GM18909 (cell line): ENCODE data around the gene MYO5C.

Experiments
- ATAC-seq: cut with Tn5 transposase; IDR thresholded peaks from one replicate; pipeline ENCODE4 v1.9.1; 2021; ENCODE audit warnings: mild to moderate bottlenecking; ENCODE audit not compliant: unreplicated experiment, poor library complexity

MYO5C gene

DNA sequence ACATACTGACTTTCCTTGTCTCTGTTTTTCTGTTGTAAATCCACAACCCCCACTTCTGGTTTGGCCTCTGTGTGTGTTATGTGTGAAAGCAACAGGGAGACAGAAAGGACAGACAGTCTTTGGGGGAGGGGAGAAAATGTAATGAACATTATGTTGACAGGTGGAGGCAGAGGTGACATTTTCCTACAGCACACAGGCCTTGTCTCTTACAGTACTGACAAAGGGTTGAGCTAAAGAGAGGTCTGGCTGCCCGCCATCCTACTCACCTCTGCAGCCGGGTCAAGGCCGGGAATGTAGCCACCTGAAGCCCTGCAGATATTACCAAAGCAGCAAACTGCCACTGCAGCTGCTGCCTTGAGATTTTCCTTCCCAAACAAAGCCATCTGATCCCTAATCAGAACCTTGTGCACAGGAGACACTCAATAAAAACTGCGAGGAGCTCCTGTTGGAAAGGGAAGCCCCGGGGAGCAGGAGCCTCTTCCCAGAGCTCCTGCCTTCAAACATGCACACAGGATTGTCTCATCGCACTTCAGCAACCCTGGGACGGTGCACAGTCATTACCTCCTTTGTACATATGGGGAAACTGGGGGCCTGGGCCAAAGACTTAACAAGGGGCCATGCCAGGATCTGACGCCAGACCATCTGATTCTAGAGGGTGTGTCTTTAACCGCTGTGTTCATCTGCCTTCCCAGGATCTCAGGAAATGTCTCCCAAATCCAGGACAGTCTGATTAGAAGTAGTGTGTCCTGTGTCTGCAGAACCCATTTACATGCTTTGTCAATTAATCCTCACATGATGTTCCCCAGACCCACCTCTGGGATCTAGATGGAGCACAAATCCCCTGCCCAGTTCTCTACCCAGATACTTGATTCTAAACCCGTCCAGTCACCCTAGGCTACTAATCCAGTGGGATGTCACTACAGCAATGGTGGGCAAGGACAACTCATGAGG, 14.2 kb downstream of the MYO5C start:
- no peak for ATAC-seq

DNA sequence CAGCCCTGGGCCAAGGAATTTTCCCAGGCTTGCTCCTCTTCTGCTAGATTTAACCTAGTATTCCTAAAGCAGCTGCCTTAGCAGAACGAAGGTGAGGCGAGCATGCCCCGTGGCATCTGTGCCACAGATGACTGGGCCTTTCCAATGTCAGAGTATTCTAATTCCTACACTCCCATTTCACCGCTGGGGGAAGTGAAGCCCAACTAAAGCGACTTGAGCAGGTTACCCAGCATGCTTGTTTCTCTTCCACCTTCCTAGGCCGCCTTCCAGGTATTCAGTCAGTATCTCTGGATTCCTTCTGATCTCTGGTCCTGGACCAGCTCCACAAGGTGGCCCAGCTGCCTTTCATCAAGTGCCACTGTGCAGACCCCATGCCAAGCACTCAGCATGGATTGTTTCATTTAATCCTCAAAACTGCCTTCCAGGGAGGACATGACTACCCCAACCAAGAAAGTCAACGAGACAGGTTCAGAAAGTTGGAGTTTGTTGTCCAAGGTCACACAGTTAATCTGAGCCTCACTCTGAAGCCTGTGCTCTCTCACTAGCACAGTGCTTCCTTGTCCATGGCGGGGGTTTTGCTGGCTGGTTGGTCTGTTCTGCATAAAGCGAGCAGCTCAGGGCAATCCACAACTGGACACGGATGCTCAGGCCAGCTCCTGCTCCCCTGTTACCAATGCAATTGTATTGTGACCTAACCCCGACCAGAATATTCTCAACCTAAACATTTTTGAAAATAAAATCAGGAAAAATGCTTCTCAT, 15.1 kb downstream of the MYO5C start:
- ATAC-seq: no peak

DNA sequence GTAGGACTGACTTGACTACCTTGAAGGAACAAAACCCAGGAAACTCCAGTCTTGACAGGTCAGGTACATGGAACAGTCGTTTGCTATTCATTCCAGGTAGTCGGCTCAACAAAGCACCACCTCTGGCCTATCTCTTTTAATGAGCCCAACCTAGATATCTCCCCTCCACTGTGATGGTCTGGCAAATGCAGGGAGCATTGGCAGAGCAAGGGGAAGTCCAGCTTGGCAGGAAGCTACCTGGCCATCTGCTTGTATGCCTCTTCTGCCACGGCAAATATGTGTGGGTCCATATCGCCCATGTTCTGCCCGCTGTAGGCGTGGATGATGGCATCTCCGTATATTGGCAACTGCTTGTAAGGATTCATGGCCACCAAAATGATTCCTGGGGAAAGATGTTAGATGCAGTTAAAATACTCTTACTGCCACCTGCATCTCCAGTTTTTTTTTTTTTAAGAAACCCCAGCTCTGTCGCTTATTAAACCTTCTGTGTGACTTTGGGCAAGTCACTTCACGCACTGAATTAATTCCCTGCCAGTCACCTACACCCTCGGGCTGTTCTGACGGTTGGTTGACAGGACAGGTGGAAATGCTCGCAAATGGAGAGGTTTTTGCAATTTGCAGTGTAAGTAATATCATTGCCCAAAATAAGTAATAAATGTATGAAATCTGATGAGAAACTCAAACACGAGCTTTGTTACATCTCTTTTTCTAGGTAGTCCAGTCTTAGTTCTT, 16.8 kb downstream of the MYO5C start:
- no peak for ATAC-seq

DNA sequence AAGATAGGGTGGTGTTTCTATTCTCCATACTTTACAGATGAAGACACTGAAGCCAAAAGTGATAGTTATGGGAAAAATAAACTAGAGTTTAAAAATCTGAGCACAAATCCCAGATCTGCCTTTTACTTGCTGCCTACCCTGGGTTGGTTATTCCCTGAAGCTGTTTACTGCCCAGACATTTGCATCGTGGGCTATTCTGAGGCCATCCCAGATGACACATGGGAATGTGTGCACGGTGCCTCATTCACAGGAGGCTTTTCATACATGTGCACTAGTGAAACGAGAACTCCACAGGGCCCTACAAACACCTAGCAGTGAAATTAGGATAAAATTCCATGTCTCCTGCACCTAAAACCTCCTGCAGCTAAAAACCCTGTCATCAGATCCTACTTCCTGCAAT, 17.5 kb downstream of the MYO5C start:
- ATAC-seq: no peak

DNA sequence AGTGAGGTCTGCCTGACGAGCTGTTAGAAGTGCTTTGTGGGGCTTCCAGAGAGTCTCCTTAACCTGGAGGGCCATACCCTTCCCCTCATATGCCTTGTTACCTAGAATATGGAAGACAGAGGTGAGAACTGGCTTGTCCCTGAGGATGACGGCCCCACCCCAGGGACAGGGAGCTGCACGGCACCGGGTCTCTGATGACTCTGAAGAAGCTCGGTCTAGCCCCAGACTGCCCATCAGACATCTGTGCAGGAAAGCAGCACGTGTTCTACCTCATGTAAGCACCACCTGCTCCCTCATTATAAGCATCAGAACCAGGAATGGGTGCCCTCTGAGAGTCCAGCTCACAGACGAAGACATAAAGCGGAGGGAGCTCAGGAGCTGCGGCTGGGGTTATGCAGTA, 18.0 kb downstream of the MYO5C start:
- ATAC-seq: no peak

DNA sequence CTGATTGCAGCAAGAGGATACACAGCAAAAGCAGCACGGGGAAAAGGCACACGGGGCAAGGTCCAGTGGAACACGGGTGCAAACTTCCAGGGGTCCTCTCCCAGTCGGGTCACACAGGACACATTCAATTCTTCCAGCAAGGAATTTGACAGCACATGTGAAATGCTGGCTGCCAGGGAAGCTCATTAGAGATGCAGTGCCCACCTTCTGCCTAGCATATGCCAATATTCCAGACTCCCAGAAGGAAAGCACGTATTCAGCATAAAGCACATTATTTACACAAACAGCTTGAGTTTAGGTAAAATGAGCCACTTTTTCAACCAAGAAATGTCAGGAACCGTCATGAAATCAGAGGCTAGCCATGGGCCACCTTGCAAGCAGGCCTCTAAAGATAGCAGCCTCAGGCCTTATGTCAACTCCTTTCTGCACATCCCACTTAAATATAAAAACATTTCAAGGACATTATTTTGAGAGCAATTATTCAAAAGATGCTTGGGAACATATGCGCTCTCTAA, 19.3 kb downstream of the MYO5C start:
- no peak for ATAC-seq

DNA sequence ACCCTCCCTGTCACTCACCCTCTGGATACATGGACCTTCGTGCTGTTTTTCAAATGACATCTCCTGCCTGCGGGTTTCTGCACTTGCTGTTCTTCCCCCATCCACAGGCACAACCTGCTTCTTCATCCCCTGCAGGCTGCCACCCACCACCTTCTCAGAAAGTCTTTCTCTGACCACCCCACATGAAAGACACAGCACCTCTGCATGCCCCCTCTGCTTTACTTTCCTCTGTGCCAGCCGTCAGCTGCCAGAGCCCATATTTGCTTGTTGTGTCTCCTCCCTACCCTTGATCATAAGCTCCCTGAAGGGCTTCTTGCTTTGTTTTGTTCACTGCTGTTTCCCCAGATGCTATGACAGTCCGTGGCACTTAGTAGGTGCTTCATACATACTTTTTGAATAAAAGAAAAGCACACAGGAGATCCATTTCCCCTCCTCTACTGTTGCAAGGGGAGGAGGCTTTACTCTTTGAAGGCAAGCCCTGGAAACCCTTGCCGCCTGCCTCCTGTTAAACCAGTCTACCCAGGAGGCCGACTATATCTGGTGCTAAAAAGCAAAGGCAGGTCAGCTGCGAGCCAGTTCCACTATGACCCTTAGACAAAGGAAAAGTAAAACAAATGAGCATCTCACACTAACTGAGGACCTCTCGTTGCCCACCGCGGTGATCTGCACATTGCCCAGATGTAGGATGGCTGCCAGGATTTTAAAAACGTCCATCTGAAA, 31.9 kb downstream of the MYO5C start:
- no peak for ATAC-seq

DNA sequence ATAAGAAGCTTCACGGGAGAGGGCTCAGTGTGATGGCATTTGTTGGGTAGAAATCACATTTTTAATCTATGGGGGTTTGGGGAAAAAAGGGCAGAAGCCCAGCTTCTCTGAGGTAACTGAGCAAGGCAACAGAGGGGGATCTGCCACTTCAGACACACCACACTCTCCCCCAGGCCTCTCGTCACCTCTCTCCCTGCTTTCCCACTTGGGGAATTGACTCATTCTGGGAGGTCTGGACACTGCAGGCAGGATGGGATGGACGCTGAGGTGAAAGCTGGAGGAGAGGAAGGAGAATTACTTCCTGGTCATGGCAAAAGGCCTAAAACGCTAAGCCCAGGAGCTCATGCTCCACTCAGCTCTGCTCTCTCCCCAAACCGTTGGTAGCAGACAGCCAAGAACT, 33.2 kb downstream of the MYO5C start:
- ATAC-seq: no peak

DNA sequence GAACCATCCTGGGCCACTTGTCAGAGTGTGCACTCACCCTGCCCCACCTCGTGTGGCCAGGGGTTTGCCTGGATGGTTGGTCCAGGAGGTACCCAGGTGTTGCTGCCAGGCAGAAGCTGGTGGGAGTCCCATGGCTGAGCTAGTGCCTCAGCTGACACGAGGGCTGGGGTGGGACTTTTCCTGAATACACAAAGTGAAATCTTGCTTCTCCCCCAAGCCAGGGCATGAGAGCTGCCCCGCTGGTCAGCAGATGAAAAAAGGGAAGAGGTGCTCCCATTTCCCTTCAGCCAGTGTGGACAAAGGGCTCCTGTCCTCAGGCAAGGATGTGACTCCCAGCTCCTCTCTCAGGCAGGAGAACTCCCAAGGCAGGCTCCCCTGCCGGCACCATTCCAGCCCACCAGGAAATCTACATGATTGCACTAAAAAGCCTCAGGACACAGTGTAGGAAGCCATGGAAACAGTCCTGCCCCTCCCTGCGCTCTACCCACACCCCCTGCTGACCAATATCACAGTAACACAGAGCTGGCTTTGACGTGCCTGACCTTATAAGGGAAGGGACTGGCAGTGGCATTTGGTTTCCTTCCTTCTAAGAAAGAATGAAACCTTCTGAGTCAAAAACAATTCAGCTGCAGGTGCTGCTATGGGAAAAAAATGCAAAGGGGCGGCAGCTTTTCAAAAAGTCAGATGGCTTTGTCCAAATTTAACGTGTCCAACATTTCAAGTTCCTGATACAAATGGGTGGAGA, 33.9 kb downstream of the MYO5C start:
- peak; percentile 99 for ATAC-seq

DNA sequence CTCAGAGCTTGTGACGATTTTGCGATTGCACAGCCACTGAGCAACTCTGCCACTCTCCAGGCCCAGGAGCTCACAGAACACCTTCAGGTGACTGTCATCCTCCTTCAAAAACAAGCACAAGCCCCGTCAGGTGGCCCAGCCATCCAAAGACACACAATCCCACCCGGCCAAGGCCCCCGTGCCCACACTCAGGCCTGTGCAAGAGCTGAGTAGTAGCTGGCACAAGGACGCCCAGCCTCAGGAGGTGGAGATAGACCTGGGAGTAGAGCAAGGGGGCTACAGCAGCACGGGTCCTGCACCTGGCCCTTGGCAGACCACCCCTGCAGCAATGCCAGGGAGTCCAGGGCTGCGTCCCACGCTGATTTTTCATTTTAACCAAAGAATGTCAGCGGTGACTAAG, 34.6 kb downstream of the MYO5C start:
- no peak for ATAC-seq

DNA sequence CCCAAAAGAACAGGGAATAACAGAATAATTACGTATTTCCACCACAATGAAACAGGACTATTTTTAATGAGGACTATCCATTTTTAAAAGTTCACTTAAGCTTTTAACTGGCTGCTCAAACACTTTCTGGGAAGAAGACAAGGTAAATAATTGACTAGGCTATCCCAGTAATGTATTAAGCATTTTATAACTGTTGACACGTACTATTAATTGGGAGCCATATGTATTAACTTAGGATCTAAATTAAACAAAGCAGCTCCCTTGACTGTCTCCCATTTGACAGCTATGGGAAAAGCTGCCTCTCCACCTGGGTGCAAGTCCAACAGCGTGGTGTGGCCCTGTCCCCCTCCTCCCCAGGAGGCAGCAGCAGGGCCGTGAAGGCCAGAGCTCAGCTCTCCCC, 36.1 kb downstream of the MYO5C start:
- ATAC-seq: no peak

DNA sequence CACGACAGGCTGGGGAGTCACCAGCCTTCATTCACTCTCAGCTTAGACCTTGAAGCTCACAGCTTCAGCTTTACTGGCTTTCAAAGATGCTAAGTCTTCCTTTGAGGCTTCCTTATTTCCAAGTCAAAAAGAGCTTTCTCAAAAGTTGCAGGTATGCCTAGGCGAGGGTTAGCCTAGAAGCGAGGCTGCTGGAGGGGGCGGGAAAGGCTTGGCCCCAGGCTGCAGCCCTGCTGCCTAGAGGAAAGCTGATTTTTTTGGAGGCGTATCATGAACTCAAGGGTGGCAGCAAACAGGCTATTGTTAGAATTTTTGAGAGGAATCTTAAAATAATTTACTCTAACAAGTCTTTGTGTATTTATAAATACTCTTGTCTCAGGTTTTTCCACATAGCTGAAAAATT, 37.1 kb downstream of the MYO5C start:
- no peak for ATAC-seq

DNA sequence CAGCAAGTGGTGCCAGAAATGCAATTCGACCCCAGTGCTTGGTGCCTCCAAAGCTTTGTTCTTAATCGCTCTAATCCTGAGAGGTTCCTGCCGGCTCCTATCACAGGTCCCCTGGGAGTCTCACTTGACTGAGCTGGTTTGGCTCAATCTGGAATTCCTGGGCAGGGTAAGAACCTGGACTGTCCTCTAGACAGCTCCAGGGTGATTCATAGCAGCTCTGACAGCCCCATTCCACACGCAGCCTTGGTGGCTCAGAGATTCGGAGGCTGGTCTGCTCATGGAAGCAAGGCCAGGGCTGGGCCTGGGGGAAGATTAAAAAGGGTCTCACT, 37.9 kb downstream of the MYO5C start:
- no peak for ATAC-seq

DNA sequence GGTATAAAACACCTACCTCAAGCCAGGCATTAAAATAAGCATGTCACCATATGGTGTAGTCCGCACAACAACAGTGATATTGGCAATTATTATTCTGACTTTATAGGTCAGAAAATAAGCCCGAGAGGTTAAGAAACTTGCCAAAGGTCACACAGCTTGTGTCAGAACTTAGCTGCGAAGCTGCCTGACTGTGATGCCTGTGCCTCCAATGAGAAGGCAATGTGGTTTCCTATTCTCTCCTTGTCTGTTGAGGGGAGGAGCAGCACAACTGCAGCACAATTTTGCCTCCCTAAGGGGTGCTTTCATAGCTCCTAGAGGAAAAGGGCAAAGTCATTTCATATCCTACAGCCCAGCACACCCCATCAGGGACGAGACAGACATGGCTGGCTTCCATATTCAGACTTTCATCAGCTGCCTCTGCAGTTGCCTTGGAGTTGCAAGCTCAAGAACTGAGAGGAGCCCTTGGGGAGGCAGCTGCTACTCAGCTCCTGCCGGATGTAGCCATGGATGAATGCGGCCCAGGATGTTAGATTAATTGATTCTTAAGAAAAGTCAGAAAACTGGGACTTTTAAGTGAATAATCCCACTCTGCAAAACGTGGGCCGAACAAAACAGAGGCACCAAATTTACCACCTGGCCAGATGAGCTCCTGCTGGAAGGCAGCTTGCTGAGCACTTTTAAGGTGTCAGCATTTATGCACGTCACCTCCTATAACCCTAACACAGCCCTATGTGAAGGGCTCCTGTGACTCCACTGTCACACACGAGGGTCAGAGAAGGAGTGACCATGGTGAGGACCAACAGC, 38.5 kb downstream of the MYO5C start:
- ATAC-seq: no peak

DNA sequence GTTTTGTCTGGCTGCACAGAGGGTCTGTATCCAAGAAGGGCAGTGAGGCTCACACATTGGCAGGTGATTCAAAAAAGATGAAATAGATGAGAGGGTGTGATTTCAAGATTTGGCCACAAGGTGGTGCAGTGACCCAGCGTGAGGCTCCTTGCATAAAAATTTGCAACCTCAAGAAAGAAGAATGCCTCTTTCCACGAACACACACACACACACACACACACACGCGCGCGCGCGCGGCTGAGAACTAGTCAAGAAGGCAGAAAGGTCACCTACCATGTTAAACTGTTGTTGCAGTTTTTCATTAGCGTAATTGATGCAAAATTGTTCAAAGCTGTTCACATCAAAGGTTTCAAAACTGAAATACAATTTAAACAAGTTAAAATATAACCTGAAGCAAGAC, 39.2 kb downstream of the MYO5C start:
- peak; percentile 47 for ATAC-seq

DNA sequence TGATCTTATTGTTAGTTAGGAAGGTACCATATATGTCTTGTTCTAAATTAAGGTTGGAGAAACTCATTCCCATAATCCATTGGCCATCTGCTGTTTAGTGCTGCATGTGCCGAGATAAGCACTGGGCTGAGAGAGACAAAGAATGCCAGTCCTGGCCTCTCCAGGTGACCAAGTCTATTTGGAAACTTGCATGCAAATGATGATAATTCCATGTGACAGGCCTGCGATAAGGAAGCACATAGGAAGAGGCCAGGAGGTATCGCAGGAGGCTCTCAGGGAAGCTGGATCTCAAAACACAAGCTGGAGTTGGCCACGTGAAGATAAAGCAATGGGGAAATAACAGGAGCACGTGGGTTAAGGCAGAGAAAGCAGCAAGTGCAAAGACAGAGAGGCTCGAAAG, 39.7 kb downstream of the MYO5C start:
- no peak for ATAC-seq

DNA sequence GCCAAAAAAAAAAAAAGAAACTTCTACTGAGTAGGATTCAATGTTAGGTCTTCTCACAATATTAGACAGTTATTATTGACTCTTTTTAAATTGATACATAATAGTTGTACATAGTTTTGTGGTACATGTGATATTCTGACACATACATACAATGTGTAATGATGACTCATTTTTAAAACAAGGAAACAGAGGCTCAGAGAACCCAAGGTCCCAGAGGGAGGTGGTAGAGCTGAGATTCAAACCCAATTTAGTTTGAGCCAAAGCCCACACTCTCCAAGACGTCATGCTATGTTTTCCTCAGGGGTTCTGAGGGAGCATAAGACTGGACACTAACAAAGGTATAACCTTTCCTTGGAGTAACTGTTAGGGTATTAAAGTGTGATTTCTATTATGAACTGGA, 40.6 kb downstream of the MYO5C start:
- ATAC-seq: no peak

DNA sequence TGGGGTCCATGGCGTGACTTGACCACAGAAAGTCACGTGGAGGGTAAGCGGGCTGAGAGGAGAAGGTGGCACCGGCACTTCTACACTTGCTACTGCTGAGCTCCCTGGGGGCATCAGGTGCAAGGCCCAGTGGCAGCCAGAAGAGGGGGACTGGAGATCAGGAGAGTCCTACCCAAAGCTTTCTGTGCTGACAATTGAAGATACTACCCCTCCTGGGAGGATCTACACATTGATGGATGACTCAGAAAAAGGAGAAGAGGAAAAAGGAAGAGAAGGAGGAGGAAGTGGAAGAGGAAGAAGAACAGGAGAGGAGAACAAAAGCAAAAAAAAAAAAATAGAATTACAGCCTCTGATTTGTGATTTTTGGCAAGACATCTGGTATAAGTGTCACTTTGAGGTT, 41.2 kb downstream of the MYO5C start:
- ATAC-seq: no peak

DNA sequence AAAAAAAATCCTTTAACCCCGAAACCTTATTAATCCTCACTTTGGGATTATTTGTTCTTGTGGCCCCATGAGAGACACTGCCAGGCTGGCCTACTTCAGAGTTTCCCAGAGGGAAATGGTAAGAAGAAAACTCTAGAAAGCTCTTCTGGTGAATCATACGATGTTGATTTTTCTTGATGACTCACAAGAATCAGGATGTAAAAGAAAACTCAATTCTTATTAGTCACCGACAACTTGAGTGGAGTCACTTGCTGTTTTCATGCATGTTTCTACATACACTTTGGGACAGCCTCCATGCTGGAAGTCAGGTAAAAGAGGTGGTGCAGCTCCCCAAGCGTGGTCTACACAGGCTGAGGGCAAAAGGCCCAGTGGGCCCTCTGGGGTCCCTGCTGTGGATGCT, 42.8 kb downstream of the MYO5C start:
- no peak for ATAC-seq
